Body of pancreas (tissue), 4 donors: ENCODE measurements around the gene JADE3. TPM values are rescaled to one million over a fixed set of nuclear protein-coding genes. Genes with fewer than 3 reads are reported as not detected.
A peak's percentile ranks its signal among the peaks of the same experiment; 100 is the strongest.
"Not testable (repeated sequence)": the region's sequence is repeated elsewhere in the genome, so short reads cannot be mapped to it uniquely, and the experiment has no call there.

Source experiments
- ATAC-seq: fragments of 150-250 bp; one replicate; pipeline ENCODE4 v1.9.1; 2016
- DNase-seq, 4 donors: peaks; one replicate each; pipeline ENCODE4 v3.0.0-alpha.2; 2019
- H3K27ac ChIP-seq, 4 donors: fragments of 200-600 bp; sonication (generic); 1 replicate in 3 of 4; 2 replicates in 1 of 4; pipeline versions ENCODE4 v1.5.1 to v1.6.1; 2016 to 2019; ENCODE audit warnings: mild to moderate bottlenecking in 1 of 4, mixed read lengths in 1 of 4, moderate library complexity in 1 of 4
- H3K27me3 ChIP-seq, 2 donors: fragments of 200-600 bp; sonication (generic); one replicate each; pipeline ENCODE4 v1.6.0; 2016; ENCODE audit warnings: mild to moderate bottlenecking in 1 of 2
- H3K36me3 ChIP-seq, 2 donors: fragments of 200-600 bp; sonication (generic); replicated peaks in 1 of 2; 2 replicates each; pipeline ENCODE4 v1.5.1; 2016; ENCODE audit warnings: low read depth in 2 of 2; ENCODE audit not compliant: insufficient read depth in 1 of 2
- H3K4me1 ChIP-seq: fragments of 200-600 bp; sonication (generic); one replicate; pipeline ENCODE4 v1.6.0; 2016
- H3K4me3 ChIP-seq, 2 donors: fragments of 200-600 bp; sonication (generic); 1 replicate in 1 of 2; 2 replicates in 1 of 2; pipeline ENCODE4 v1.5.1; 2016 to 2019
- H3K9me3 ChIP-seq, 3 donors: fragments of 200-600 bp; sonication (generic); 1 replicate in 2 of 3; 2 replicates in 1 of 3; pipeline ENCODE4 v1.5.1; 2016
- CTCF ChIP-seq, 7 experiments: fragments of 450-650 bp in 4 of 7; fragments of 200-600 bp in 3 of 7; sonication (generic) in 3 of 7; IDR thresholded peaks; one replicate each; pipeline ENCODE4 v1.5.1; 2016 to 2019; ENCODE audit warnings: antibody characterized with exemption in 7 of 7
- POLR2A ChIP-seq, 3 donors: fragments of 450-650 bp; IDR thresholded peaks; one replicate each; pipeline ENCODE4 v1.6.1; 2016; ENCODE audit warnings: antibody characterized with exemption in 3 of 3, mild to moderate bottlenecking in 2 of 3
- WGBS, 2 donors: methylation state at CpG; one replicate each; pipeline ENCODE4 v1.1.5; 2017; 5-methylcytosine and 5-hydroxymethylcytosine counted together
- intact Hi-C: fragments of 100-400 bp; cut with DNase I; formaldehyde crosslinking; loops from one replicate; pipeline ENCODE4 v1.15.1; 2023
- total RNA-seq, 2 donors: library from RNA; depleted of rRNA; stranded (reverse); fragments of >200 nt; gene quantifications; one replicate each; pipeline ENCODE4 v1.1.0, GENCODE V29; 2016

The JADE3 gene
- total RNA-seq, 2 donors from 2014 or later = 2.3 to 9.3 TPM

- Histone ChIP-seq H3K4me1 (no peaks in the 10 kb centered on the region), H3K27ac (no peak overlapping the region), H3K4me3 (no peak overlapping the region), H3K9me3 (no peaks in the 10 kb centered on the region), H3K27me3 (no peaks in the 10 kb centered on the region), H3K36me3 (no peaks in the 10 kb centered on the region)
- ATAC-seq (no peak), DNase-seq (no peak)
- TF ChIP-seq POLR2A (IDR thresholded peaks at IDR 0.05) (no peak), CTCF (IDR thresholded peaks at IDR 0.05) (no peak)
- intact Hi-C loops = no loop called here
Observed at GRCh38 chrX:46941341-46941740, 29.1 kb downstream of the JADE3 start.

- H3K36me3 ChIP-seq = no peaks in the 10 kb centered on the region
- ATAC-seq (no peak), DNase-seq (no peak)
- H3K4me1 ChIP-seq = peaks cover 29% of the 10 kb centered on the region
- no peaks in the 10 kb centered on the region for H3K9me3 ChIP-seq
- H3K4me3 ChIP-seq = no peak overlapping the region
- H3K27ac ChIP-seq = peak overlapping the region in 3 of 4 donors; percentile 17 to 32 (median 20)
- WGBS, 2 donors = 47 to 48% methylated on average over 4 to 5 of the region's 5 CpGs
- TF ChIP-seq POLR2A (IDR thresholded peaks at IDR 0.05) (no peak), CTCF (IDR thresholded peaks at IDR 0.05) (no peak)
- H3K27me3 ChIP-seq = no peaks in the 10 kb centered on the region
- intact Hi-C loops = no loop called here
Observed at GRCh38 chrX:46953137-46953527, 40.9 kb downstream of the JADE3 start.

- 0 to 6% methylated on average over 2 of the region's 2 CpGs for WGBS, 2 donors
- peaks cover 29% of the 10 kb centered on the region for H3K4me1 ChIP-seq
- H3K36me3 ChIP-seq = no peaks in the 10 kb centered on the region
- intact Hi-C loops = no loop called here
- no peak for TF ChIP-seq CTCF (IDR thresholded peaks at IDR 0.05)
- TF ChIP-seq POLR2A (IDR thresholded peaks at IDR 0.05) = no peak
- peak overlapping the region in 3 of 4 donors; percentile 17 to 32 (median 20) for H3K27ac ChIP-seq
- DNase-seq (no peak), ATAC-seq (no peak)
- no peaks in the 10 kb centered on the region for H3K9me3 ChIP-seq
- no peak overlapping the region for H3K4me3 ChIP-seq
- no peaks in the 10 kb centered on the region for H3K27me3 ChIP-seq
Observed at GRCh38 chrX:46953597-46953996, 41.4 kb downstream of the JADE3 start.

- Histone ChIP-seq H3K4me1 (peaks cover 39% of the 10 kb centered on the region), H3K9me3 (no peaks in the 10 kb centered on the region), H3K27ac (no peak overlapping the region), H3K27me3 (no peaks in the 10 kb centered on the region), H3K4me3 (no peak overlapping the region), H3K36me3 (no peaks in the 10 kb centered on the region)
- TF ChIP-seq POLR2A (IDR thresholded peaks at IDR 0.05) (no peak), CTCF (IDR thresholded peaks at IDR 0.05) (no peak)
- intact Hi-C loops = no loop called here
- ATAC-seq = no peak
- no peak for DNase-seq
- 67 to 100% methylated on average over 1 to 2 of the region's 2 CpGs for WGBS, 2 donors
Observed at GRCh38 chrX:46954716-46955115, 42.5 kb downstream of the JADE3 start.

GRCh38 chrX:46956589-46956988 lies 44.4 kb downstream of the JADE3 start:
- 81 to 89% methylated on average over 3 to 4 of the region's 4 CpGs for WGBS, 2 donors
- H3K4me3 ChIP-seq, intact Hi-C loops, H3K27ac ChIP-seq, H3K27me3 ChIP-seq, DNase-seq, ATAC-seq, H3K9me3 ChIP-seq, H3K36me3 ChIP-seq: not testable (repeated sequence)
- peaks cover 38% of the 10 kb centered on the region for H3K4me1 ChIP-seq
